HG02973 (cell line): ENCODE data around the gene APEX2.
"Not testable (repeated sequence)": the region's sequence is repeated elsewhere in the genome, so short reads cannot be mapped to it uniquely, and the experiment has no call there.

Experiments used
- ATAC-seq: cut with Tn5 transposase; IDR thresholded peaks from one replicate; pipeline ENCODE4 v1.9.1; 2021; ENCODE audit warnings: moderate library complexity; ENCODE audit not compliant: unreplicated experiment

The APEX2 gene, protein sequence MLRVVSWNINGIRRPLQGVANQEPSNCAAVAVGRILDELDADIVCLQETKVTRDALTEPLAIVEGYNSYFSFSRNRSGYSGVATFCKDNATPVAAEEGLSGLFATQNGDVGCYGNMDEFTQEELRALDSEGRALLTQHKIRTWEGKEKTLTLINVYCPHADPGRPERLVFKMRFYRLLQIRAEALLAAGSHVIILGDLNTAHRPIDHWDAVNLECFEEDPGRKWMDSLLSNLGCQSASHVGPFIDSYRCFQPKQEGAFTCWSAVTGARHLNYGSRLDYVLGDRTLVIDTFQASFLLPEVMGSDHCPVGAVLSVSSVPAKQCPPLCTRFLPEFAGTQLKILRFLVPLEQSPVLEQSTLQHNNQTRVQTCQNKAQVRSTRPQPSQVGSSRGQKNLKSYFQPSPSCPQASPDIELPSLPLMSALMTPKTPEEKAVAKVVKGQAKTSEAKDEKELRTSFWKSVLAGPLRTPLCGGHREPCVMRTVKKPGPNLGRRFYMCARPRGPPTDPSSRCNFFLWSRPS

DNA sequence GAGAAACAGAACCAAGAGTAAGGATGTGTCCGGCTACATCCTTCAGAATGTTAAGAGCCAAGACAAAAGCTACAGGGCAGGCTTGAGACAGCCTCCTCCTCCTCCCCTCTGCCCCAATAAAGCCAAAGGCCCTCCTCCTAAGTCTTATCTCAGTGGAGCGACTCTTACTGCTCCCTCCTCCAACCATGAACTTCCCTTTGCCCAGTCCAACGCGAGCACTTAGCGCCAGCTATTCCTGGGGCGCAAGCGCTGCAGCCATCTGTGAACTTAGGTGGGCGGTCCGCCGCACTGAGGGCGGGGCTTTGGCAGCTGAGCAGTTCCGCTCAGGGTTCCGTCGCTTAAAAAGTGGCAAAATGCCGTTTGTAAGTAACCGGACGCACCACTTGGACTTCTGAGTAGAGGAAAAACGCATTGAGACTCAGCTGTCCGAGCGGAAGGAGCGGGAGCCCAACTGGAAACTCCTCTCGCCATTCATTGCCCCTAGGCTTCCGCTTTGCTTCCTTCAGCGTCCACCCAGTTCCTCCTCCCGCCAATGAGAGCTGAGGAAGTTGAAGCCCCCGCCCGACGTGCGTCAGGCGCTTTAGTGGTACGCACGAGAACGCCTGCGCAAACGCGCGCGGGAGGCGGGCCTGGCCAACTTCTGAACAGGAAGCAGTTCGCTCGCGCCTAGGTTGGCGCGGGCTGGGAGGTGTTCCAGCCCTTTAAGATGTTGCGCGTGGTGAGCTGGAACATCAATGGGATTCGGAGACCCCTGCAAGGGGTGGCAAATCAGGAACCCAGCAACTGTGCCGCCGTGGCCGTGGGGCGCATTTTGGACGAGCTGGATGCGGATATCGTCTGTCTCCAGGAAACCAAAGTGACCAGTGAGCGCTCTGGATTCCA lies at the start of gene APEX2:
Gene APEX2, plus strand, starts transcription at position 647 of the 882 bp plus-strand sequence. Its CDS starts 60 bp downstream, at position 707.
- peak; percentile 94 for ATAC-seq

DNA sequence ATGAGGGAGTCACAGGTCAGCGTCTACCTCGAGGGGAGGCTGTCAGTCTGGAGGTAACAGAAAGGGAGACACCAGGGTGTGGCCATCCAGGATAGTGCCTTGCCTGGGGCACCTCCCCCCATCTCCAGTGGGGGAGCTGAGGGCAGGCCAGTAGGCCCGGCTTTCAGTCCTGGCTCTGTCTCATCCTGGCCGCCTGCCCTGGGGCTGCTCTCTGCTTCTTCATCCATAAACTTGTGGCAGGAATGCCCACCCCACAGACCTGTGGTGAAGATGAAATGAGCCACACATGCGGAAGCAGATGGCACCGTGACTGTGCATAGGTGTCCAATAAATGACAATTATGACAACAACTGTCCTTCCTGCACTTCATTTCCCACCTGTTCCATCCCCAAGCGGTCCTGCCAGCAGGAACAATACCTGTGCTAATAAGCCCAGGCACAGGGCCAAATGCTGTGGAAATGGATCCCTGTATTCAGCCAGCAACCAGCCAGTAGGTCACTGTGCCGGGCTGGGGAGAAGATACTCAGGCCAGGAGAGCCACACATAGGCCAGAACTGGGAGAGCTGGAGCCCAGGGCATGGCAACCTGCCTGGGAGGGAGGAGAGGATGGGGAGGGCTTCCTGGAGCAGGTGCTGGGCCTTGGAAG lies 49.3 kb upstream of the APEX2 start:
- no peak for ATAC-seq

DNA sequence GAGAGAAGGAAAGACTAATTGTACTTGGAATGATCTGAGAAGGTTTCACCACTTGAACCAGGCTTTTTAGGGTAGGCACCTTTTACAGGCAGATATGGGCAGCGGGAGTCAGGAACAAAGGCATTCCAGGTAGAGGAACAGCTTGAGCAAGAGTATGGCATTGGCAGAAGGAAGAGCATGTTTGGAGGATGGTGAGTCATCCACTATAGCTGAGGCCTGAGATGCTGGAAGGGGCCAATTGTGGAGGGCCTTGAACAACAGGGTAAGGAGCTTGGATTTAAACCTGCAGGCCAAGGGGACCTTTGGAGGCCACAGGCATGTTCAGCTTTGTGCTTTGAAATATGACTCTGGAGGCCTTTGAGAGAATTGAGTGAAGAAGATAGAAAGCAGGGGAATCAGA lies 38.4 kb upstream of the APEX2 start:
- ATAC-seq = no peak

DNA sequence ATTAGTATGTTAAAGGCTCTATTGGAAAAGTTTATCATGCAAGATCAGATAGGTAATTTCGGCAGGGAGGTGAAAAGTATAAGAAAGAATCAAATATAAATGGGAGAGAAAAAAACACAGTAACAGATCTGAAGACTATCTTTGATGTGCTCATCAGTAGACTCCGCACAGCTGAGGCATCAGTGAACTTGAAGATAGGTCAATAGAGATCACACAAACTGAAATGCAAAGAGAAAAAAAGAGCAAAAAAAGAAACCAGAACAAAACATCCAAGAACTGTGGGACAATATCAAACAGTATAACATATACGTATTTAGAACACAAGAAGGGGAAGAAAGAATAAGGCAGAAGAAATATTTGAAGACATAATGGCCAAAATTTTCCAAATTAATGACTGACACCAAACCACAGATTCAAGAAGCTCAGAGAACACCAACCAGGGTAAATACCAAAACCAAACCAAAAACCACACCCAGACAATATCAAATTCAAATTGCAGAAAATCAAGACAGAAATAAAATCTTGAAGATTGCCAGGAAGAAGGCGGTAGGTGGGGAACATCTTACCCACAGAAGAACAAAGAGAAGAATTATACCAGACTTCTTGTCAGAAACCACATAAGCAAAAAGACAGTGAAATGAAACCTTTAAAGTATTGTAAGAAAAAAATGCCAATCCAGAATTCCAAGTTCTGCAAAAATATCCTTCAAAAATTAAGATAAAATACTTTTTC lies 35.2 kb upstream of the APEX2 start:
- no peak for ATAC-seq

DNA sequence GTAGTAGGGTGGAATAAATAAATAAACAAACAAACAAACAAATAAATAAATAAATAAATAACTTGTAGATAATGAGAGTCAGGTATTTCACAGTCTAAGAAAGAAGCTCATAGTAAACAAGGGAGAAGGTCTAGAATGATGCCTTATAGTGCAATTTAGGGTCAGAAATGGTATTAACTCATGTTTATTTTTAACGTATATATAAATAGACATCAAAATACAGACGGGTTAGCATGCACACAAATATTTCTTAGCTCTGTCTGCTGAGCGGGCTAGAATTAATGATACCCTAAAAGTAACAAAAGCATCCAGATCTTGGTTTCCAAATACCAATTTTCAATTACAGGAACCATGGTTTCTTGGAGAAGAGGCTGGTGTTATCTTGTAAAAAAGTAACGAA lies 22.8 kb upstream of the APEX2 start:
- no peak for ATAC-seq

DNA sequence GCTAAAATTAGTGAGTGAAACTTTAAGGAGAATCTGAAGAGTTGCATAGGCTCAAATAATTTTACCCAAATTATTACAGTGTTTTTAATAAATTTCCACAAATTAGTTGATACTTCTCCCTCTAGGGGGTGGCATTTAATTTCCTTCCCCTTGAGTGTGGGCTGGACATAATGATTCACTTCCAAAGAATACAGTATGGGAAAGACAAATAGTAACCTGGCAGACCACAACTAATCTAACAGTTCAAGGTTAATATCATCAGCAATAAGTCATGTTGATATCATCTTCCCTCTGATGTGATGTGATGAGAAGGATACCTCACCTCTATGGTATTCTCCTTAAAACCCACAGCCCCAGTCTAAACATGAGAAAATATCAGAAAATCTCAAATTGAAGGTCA lies 21.7 kb upstream of the APEX2 start:
- ATAC-seq = no peak

DNA sequence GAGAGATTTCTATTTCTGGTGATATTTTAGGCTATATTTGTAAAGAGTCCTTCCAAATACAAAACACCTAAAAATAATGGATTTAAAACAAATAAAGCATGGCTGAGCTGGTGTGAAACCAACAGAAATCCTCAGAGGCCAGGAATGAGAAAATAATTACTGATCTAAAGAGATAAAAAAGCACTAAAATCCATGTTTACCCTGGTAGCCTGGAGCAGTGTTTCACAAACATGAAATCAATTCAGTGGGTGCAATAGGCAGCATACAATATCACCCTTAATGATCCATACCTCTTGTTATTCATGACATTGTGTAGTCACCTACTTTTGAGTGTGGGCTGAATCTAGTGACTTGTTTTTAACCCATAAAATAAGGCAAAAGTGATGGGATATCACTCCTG lies 20.7 kb upstream of the APEX2 start:
- ATAC-seq = no peak

DNA sequence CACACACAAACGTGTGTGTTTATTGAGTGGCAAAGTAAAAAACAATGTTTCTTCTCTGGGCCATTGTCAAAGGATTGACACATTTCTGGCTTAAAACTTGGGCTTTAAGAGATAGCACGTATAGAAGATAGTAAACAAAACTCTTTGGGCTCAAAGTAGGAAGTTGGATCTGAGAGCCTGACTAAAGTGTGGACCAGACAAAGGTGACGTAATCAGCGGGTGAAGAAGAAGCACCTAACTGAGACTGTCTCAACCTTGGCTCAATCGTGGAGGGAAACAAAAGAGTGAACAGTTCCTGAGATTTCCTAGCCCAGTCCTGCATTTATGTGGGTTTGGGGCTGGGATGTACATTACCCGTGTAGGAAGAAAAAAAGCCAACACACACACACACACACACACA lies 19.8 kb upstream of the APEX2 start:
- ATAC-seq = no peak

DNA sequence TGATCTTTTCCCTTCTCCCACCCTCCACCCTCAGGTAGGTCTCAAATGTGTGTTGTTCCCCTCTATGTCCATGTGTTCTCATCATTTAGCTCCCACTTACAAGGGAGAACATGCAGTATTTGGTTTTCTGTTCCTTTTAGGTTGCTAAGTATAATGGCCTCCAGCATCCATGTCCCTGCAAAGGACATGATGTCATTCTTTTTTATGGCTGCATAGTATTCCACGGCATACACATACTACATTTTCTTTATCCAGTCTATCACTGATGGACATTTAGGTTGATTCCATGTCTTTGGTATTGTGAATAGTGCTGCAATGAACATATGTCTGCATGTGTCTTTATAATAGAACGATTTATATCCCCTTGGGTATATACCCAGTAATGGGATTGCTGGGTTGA lies 16.9 kb upstream of the APEX2 start:
- ATAC-seq = not testable (repeated sequence)

DNA sequence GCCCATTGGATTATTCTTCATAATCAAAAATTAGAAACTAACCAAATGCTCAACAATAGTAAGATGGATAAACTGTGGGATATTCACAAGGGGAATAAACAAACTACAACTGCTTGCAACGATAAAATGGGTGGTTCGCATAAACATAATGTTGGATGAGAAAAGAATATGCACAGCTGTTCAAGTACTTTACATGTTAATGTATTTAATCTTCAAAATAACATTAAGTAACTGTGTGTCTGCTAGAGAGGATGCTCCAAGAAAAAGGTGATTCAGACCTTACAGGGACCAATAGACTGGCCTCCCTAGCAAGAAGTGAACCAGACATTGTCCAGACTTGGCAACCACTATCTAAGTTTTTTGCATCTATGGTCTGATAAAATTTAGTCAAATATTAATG lies 8.5 kb upstream of the APEX2 start:
- ATAC-seq = no peak

DNA sequence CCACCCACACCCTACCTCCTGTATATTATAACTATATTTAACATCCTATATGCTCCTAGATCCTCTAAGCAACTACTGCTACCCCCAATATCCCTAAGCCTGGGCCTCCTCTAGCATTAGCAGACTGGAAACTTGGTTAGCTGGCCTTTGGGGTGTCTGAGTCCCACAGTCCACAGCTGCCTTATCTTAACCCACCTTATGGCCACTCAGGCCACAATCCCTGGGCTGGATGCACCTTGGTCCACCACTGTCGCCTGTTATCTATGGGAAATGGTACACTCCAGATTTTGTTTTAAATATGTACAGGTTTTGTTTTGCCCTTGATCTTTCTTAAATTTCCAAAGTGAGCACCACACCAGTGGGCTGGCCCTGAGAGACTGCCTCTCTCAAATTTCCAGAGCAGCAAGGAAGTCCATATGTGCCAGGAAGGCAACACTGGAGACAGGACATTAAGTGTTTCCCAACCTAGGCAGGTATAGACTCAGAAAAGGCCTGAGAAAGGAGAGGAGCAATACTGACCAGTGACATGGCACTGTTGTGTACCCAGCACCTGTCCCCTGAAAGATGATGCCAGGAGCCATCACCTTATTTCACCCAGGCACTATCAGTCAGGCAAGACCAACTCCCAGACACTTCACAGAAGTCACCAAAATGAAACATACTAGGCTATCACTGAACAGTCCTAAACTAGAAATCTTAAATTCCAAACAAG lies 7.1 kb upstream of the APEX2 start:
- ATAC-seq = no peak

DNA sequence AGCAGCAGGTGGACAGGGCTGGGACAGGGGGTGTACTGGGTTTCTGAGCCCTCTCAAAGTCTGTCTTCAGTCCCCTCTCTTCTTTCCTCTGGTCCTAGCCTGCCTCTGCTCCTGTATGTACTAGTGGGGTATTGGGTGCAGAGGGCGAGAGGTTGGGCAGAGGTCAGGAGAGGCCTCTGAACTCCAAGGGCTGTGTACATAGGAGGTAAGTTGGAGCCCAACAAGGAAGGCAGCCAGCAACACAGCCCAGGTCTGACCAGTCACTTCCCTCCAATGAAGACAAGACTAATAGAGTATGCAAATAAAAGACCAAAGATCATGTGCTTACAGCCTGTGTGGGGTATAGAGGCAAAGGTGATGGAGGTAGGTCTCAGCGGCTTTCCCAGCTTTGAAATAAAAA lies 6.1 kb upstream of the APEX2 start, which contains the start of gene PFKFB1:
Gene PFKFB1, minus strand, starts transcription at position 90 of the 400 bp plus-strand sequence. CDS start 181 bp downstream, outside the sequence.
- no peak for ATAC-seq

DNA sequence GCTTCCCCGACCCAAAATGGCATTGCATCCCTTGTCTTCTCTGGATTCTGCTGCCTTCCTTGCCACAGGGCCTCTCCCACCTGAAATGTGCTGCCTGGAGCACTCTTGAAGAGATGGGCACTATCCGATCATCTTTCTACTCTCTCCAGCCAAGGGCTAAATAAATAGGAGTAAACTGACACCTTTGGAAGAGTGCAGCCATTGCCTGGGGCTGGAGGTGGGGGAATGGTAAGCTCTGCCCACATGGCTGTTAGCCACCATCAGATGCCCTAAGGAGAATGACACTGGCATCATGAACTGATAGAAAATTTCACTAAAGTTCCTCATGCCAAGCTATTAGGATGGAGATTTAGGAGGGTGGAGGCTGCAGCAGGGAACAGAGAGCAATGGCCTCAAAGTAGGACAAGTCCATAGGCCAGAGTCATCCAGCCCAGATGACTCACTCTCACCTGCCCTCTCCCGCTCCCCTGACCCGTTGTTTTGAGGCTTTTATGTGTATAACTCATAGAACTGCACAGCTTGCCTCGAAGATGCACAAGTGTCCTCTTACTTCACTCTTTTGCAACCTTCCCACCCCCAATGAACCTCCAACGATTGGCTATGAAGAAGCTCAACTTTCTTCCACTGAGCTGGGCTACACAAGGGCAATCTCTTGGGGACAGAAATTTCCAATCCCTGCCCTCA lies 5.4 kb upstream of the APEX2 start:
- no peak for ATAC-seq

DNA sequence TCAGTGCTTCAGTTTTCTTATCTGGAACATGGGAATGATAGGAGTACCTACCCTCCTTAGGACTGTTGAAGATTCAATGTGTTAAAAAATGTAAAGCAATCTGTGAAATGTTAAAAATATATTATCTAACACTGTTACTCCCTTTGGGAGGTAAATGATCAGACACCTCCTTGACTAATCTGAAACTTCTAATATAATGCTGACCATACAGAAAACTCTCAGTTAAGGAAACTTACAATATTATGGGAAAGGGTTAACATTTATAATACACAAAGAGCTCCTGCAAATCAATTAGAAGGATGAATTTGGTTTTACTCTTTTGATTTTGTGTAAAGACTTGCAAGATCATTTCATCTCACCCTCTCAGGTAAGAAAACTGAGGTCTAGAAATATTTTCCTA lies 4.5 kb upstream of the APEX2 start:
- ATAC-seq = no peak

DNA sequence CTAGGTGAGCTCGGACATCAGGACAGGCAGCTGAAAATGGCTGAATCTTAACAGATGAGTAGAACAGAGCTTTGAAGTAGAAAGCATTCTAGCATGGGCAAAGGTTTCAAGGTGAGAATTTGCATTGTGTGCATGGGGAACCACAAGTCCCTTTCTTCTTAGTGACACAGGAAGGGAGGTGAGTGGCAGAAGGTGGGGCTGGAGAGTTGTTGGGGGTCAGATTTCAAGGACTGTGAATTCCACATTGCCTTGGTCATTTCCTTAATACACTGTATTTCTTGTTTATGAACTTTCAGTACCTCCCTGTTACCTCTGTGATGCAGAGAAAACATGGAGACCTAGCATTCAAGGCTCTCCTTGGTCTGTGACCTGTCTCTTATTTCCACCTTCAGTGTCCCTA lies 4.1 kb downstream of the APEX2 start:
- ATAC-seq = no peak

DNA sequence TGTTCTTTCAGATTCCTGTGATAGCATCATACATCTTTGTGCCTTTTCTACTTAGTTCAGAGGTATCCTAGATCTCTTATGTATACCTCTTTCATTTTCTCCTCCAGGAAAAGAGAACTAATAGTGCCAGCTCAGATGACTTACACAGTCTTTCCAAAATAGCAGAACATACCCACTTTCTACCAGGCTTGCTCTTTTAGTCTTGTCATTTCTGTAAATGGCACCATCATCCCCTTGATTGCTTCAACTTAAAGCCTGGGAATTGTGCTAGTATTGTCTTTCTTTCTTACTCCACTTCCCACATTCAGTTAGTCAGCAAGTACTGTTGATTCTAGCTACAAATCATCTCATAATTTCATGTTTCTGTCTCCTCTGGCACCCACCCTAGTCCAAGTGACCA lies 5.1 kb downstream of the APEX2 start:
- ATAC-seq = no peak

DNA sequence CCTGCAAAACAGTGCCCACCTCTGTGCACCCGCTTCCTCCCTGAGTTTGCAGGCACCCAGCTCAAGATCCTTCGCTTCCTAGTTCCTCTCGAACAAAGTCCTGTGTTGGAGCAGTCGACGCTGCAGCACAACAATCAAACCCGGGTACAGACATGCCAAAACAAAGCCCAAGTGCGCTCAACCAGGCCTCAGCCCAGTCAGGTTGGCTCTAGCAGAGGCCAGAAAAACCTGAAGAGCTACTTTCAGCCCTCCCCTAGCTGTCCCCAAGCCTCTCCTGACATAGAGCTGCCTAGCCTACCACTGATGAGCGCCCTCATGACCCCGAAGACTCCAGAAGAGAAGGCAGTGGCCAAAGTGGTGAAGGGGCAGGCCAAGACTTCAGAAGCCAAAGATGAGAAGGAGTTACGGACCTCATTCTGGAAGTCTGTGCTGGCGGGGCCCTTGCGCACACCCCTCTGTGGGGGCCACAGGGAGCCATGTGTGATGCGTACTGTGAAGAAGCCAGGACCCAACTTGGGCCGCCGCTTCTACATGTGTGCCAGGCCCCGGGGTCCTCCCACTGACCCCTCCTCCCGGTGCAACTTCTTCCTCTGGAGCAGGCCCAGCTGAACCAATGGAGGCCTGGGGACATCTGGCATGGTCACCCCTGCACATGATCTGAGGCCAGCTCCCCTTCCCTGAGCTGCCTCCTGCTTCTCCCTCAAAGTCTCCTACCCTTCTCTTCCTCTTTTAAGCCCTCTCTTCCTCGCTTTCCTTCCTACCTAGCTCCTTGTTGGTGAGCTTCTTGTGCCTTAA lies 6.9 kb downstream of the APEX2 start:
- ATAC-seq = no peak

DNA sequence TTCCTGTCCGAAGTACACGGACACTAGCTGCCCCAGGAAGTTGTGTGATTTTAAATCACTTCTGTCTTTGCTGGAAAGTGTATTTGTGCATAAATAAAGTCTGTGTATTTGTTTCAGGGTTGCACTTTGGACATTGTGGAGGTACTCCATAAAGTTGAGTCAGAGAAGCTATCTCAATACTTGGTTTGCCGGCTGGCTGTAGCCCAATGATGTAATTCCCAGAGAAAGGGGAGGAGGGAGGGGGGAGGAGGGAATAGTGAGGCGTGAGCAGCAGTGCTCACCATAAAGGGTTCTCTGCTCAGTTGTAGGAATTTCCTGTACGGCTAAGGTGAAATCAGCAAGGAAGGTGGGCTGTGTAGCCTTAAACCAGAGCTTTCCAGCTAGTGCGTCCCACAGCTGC lies 7.5 kb downstream of the APEX2 start:
- no peak for ATAC-seq
